Smooth muscle cell of the brain vasculature (primary cell): Measurements from ENCODE around the gene KSR2.

ENCODE experiments used
- DNase-seq: peaks from one replicate; pipeline ENCODE4 v3.0.0-alpha.2; 2012; ENCODE audit warnings: low read depth, low spot score

KSR2 gene

DNA sequence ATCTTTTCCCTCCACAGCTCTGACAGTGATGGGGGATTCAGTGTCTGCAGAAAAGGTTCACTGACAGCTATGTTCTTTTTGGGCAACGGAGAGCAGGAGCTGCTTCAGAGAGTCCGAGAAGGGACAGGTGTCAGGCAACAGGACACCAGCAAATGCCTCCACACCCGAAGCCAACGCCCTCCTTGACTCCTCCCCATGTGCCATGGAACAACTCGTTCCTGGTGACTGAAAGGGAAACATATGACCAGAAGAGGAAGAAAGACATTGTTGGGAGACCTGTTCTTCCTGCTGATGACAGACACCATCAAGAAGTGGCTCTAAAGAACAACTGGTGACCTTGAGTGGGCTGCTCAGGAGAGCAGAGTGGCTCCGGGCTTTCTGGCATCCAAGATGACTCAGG is 435.1 kb downstream of the KSR2 start:
- DNase-seq = no peak

DNA sequence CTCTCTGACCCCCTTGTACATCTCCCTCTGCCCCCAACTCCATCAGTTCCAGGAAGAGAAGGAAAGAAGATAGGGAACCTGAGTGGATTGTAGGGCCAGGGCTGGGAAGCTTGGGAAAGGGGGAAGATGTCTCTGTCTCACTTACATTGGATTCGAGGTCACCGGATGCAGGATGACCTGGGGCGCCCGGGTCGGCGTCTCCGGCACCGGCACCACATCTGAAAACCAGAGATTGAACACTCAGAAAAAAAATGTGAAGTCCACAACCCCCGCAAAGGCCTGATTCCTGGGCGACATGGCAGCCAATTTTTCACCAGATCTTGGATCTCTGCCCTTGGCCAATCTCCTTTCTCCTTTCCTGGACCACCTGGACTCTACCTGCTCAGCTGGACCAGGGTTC is 438.0 kb downstream of the KSR2 start:
- DNase-seq = no peak

DNA sequence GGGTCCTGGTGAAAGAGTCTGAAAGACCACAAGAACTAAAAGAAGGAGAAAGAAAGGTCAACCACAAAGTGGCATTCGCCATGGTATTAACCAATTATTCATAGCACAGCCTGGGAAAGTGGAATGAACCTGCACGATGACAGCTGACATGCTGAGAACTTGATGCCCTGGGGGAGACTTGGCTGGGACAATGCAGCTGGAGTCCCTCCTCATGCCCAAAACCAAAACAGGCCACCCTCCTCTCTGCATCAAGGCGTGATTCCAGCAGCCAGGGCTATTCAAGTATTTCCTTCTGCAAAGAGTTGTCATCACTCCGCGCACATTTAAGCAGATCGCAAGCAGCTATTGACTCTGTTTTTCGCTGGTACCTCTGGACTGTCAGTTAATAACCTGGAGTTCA is 440.3 kb downstream of the KSR2 start:
- no peak for DNase-seq

DNA sequence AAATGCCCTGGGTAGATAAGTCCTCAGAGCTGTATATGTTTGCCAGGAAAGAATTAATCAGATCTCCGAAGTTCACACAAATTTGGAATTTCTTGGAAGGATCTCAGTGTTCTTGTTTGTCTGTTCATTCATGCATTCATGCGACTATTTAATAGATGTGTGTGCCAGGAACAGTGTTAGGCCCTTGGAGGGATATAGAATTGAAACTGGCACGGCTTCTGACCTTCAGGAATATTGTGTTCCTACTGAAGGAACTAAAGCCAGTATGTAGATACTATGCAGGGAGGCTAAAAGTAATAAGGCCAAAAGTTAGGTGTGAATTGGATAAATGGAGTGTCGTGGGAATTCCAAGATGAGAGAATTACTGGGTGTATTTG is 441.3 kb downstream of the KSR2 start:
- no peak for DNase-seq

DNA sequence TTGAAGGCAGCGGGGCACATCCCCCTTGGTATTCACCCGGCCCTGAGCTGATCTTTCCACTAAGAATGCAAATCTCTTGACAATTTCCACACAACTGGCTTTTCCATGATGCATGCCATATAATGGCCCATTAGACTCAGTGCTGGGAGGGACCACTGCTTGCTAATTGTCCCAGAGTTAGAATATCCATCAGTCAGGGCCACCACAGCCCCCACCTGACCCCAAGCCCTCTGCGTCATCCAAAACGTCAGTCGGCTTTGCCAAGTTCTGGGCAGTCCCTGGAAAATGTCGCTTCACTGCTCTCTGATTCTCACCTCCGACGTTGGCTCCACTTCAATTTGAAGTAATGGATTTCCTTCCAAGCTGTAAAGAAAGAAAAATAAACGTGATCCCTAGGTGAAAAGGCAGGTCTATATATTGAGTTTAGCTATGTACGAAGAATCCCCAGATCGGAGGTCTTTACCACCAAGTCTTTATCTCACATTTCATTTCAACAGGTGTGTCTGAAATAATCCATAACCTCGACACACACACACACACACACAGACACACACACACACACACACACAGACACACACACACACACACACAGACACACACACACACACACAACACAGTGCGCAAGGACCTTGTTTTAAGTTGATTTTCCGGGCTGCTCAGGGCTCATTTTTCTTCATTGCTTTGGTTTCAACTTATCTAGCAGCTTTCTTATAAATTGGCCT is 441.9 kb downstream of the KSR2 start:
- no peak for DNase-seq

- no peak for DNase-seq
Observed at GRCh38 chr12:117525766-117526165, 443.0 kb downstream of the KSR2 start.

DNA sequence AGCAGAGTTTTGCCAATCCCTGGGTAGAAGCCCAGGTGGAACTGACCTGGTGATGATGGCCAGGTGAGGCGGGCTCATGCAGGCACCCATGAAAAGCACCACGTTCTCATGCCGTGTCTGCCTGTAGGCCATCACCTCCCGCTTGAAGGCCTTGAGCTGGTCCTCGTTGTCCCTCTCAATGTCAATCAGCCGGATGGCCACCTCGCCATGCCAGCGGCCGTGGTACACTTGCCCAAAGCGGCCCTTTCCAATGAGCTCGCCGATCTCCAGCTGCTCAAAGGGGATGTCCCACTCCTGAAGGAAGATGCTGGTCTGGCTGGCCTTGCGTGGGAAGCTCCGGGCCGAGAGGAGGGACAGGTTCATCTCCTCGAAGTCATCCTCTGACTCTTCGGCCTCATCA is 444.0 kb downstream of the KSR2 start:
- DNase-seq = no peak

DNA sequence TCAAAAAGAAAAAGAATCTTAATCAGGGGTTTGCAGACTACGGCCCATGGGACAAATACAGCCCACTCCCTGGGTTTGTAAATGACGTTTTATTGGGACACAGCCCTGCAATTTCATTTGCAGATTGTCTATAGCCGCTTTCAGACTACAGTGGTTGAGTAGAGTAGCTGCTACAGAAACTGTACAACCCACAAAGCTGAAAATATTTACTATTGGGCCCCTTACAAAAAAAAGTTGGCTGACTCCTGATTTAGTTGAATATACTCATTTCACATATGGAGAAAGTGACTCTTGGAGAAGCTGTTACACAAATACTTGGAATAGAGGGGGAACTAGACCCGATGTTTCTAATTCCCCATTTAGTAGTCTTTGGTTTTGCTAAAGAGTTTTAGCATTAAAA is 444.8 kb downstream of the KSR2 start:
- no peak for DNase-seq

DNA sequence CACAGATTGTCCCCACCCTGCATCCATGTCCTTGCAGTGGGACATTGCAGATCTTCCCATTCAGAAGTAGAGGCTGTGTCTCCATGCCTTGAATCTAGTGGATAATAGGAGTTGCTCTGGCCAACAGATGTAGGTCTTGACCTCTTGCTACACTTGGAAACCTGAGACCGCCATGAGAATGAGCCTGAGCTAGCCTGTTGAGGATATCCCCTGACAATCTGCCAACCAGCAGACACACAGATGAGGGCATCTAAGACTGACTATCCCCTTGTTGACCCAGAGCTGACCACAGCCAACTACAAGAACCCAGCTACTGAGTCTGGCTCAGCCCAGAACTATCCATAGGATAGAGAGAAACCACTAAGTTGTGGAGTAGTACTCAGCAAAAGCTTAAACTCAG is 446.2 kb downstream of the KSR2 start:
- no peak for DNase-seq

- no peak for DNase-seq
Observed at GRCh38 chr12:117521867-117522266, 446.9 kb downstream of the KSR2 start.

- no peak for DNase-seq
Observed at GRCh38 chr12:117521346-117521745, 447.4 kb downstream of the KSR2 start.

GRCh38 chr12:117518594-117519270 is 450.1 kb downstream of the KSR2 start:
- DNase-seq = no peak

- DNase-seq = no peak
Observed at GRCh38 chr12:117517219-117517739, 451.5 kb downstream of the KSR2 start.

DNA sequence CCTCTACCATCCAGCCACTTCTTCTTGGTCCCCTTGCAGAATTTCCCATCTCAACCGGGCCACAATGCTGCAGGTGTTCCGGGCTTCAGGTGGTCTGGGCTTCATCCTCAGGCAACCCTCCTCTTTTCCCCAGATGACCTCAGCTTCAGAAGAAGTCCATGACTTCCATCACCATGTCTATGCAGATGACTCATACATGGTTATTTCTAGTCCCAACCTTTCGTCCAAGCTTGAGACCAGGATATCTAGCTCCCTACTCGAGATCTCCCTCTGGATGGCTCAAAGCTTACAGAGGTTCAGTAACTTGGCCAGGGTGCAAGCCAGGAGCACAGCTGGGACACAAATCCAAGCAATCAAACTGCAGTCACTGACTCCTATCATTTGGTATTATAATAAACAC is 452.8 kb downstream of the KSR2 start:
- no peak for DNase-seq

DNA sequence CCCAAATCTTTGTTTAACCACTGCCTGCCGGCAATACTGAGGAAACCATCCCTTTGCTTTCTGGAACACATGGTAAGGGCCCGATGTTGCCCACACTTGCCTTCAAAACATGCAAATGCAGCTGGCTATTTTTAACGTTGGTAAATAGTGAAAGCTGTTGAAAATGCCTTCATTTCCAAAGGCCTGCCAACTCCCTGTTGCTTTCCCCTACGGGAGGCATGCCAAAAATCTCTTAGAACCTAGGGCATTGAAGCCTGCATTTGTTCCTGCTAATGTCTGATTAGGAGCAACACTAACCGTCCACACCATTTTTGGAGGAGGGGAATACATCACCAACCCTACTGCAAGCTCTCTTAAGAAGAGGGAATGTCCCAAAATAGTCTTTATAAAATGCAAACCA is 454.8 kb downstream of the KSR2 start:
- DNase-seq = no peak

- DNase-seq = no peak
Observed at GRCh38 chr12:117513353-117513752, 455.4 kb downstream of the KSR2 start.

DNA sequence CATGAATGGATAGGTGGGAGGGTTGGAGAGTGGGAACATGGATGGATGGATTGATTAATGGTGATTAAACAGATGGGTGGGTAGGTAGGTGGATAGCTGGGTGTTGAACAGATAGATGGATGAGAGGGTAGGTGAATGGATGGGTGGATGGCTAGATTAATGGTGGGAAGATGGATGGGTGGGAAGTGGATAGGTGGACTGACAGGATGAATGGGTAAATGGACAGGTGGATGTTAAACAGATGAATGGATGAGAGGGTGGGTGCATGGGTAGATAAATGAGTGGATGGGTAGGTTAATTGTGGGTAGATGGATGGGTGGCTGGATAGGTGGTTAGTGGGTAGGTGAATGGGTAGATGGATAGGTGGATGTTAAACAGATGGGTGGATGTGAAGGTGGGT is 460.3 kb downstream of the KSR2 start:
- no peak for DNase-seq

GRCh38 chr12:117507548-117507947 is 461.2 kb downstream of the KSR2 start:
- DNase-seq = no peak

DNA sequence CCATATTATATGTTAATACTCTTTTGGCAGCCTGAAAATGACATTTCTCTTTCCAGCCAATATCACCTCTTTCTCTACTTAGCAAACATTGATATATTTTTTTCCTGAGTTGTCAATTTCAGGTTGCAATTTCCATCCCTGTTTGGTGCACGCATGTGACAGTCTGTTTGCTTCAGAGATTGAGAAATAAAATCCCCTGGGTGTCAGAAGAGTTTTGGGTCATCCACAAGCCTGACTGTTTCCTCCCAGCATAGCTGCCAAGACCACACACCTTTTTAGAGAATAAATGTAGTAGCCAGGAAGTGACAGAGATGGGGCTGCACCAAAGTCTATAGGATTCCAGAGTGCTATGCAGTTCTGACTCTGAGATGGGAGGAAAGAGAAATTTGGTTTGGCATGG is 462.5 kb downstream of the KSR2 start:
- no peak for DNase-seq

- DNase-seq = no peak
Observed at GRCh38 chr12:117502633-117503032, 466.2 kb downstream of the KSR2 start.

DNA sequence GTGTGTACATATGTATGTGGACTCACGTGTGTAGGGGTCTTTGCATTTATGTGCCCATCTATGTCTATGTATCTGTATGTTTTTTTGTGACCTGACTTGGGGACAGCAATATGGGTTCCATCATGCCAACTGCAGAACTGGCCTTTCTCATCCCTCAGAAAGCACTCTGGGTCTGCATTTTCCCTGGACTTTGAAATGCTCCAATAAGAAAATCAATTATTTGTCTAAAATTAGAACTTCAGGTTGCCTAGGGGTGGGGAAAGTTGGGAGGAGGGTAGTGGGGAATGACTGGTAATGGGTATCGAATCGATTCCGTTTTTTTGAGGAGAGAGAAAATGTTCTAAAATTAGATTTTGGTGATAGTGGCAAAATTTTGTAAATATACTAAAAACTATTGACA is 466.6 kb downstream of the KSR2 start:
- no peak for DNase-seq

- DNase-seq = no peak
Observed at GRCh38 chr12:117501076-117501869, 467.5 kb downstream of the KSR2 start.
